SK-N-SH (cell line): ENCODE measurements around the gene C6orf89. TPM values are rescaled to one million over a fixed set of nuclear protein-coding genes. Genes with fewer than 3 reads are reported as not detected.

Experiments
- CTCF ChIA-PET: fragments of 300-600, 350-600 bp; formaldehyde crosslinking; extraction: SDS; loops from one replicate; lab custom pipeline; 2021; lab: Yijun Ruan, JAX
- POLR2A ChIA-PET: fragments of 350-600 bp; sonication (Branson Sonifier 250); formaldehyde crosslinking; extraction: SDS; loops from one replicate; lab custom pipeline; 2020; ENCODE audit warnings: antibody characterized with exemption, inconsistent platforms; lab: Yijun Ruan, JAX
- DNase-seq: peaks from one replicate; pipeline ENCODE4 v3.0.0; 2012
- H2AFZ ChIP-seq: fragments of 200-600 bp; sonication (generic); 2 replicates; pipeline ENCODE4 v1.8.1; 2016; ENCODE audit warnings: antibody characterized with exemption, mild to moderate bottlenecking, low read depth
- H3F3A ChIP-seq: fragments of 200-600 bp; sonication (generic); replicated peaks from 2 replicates; pipeline ENCODE3; 2016; ENCODE audit warnings: antibody characterized with exemption, mild to moderate bottlenecking; ENCODE audit not compliant: insufficient read depth
- H3K27ac ChIP-seq, 2 experiments: fragments of 200-500 bp in 1 of 2; fragments of 200-600 bp in 1 of 2; sonication (Bioruptor generic) in 1 of 2; sonication (generic), shearing (Covaris generic) in 1 of 2; 2 replicates each; pipeline versions ENCODE4 v1.5.1 to v1.6.1; 2014 to 2016; ENCODE audit warnings: low read depth in 2 of 2, inconsistent platforms in 1 of 2, low read length in 1 of 2, mild to moderate bottlenecking in 1 of 2, mixed read lengths in 1 of 2
- H3K27me3 ChIP-seq: fragments of 200-600 bp; sonication (generic), shearing (Covaris generic); 2 replicates; pipeline ENCODE4 v1.6.1; 2016; ENCODE audit warnings: mixed run types; ENCODE audit not compliant: insufficient read depth
- H3K36me3 ChIP-seq, 2 experiments: fragments of 200-500 bp in 1 of 2; fragments of 200-600 bp in 1 of 2; sonication (Bioruptor generic) in 1 of 2; sonication (generic) in 1 of 2; replicated peaks in 1 of 2; 2 replicates each; pipeline versions ENCODE3 to v1.5.1; 2014 to 2016; ENCODE audit warnings: low read length in 1 of 2, mild to moderate bottlenecking in 1 of 2; ENCODE audit not compliant: insufficient read depth in 2 of 2, control insufficient read depth in 1 of 2
- H3K4me1 ChIP-seq, 2 experiments: fragments of 200-500 bp in 1 of 2; fragments of 200-600 bp in 1 of 2; sonication (Bioruptor generic) in 1 of 2; sonication (generic), shearing (Covaris generic) in 1 of 2; 2 replicates each; pipeline versions ENCODE4 v1.5.1 to v1.6.1; 2014 to 2016; ENCODE audit warnings: low read depth in 1 of 2, low read length in 1 of 2, mixed run types in 1 of 2; ENCODE audit not compliant: insufficient read depth in 2 of 2, control insufficient read depth in 1 of 2
- H3K4me2 ChIP-seq: fragments of 200-600 bp; sonication (generic), shearing (Covaris generic); 2 replicates; pipeline ENCODE4 v1.6.1; 2017; ENCODE audit warnings: mixed run types
- H3K4me3 ChIP-seq, 2 experiments: fragments of 200-500 bp in 1 of 2; fragments of 200-600 bp in 1 of 2; sonication (Bioruptor generic) in 1 of 2; sonication (generic), shearing (Covaris generic) in 1 of 2; 2 replicates each; pipeline versions ENCODE4 v1.5.1 to v1.8.1; 2014 to 2016; ENCODE audit warnings: low read depth in 2 of 2, inconsistent platforms in 1 of 2, low read length in 1 of 2, mild to moderate bottlenecking in 1 of 2, mixed read lengths in 1 of 2, moderate library complexity in 1 of 2
- H3K79me2 ChIP-seq: fragments of 200-600 bp; sonication (generic); 2 replicates; pipeline ENCODE4 v1.8.1; 2017; ENCODE audit warnings: mild to moderate bottlenecking; ENCODE audit not compliant: insufficient read depth
- H3K9ac ChIP-seq: fragments of 200-600 bp; sonication (generic); 2 replicates; pipeline ENCODE4 v1.6.1; 2017; ENCODE audit warnings: mixed run types
- H3K9me2 ChIP-seq: fragments of 200-600 bp; sonication (generic); 2 replicates; pipeline ENCODE4 v1.6.1; 2017; ENCODE audit warnings: mixed run types
- H3K9me3 ChIP-seq: fragments of 200-600 bp; sonication (generic); 2 replicates; pipeline ENCODE4 v1.6.1; 2017; ENCODE audit warnings: mixed run types, mild to moderate bottlenecking, moderate library complexity
- H4K20me1 ChIP-seq: fragments of 200-600 bp; sonication (generic); 2 replicates; pipeline ENCODE4 v1.6.1; 2017; ENCODE audit warnings: mild to moderate bottlenecking, mixed run types; ENCODE audit not compliant: insufficient read depth
- ELF1 ChIP-seq: IDR thresholded peaks from 2 replicates; pipeline ENCODE4 v1.4.0; 2012
- EZH2phosphoT487 ChIP-seq: fragments of 200-600 bp; sonication (generic); IDR thresholded peaks from 2 replicates; pipeline ENCODE4 v1.6.1; 2017; ENCODE audit warnings: low read depth, mixed run types, mild to moderate bottlenecking, antibody characterized with exemption, moderate library complexity, borderline replicate concordance
- FOSL2 ChIP-seq: IDR thresholded peaks from 2 replicates; pipeline ENCODE4 v1.4.0; 2012; ENCODE audit warnings: low read depth, mild to moderate bottlenecking, moderate library complexity, borderline replicate concordance
- MEF2A ChIP-seq: IDR thresholded peaks from 2 replicates; pipeline ENCODE4 v1.4.0; 2012; ENCODE audit warnings: low read depth, borderline replicate concordance
- NFIC ChIP-seq: IDR thresholded peaks from 2 replicates; pipeline ENCODE4 v1.4.0; 2012; ENCODE audit warnings: borderline replicate concordance
- POLR2AphosphoS5 ChIP-seq: IDR thresholded peaks from 2 replicates; pipeline ENCODE4 v1.6.1; 2012; ENCODE audit warnings: low read depth, low read length
- RCOR1 ChIP-seq: fragments of 150-350 bp; IDR thresholded peaks from 2 replicates; pipeline ENCODE4 v1.6.1; 2017; ENCODE audit warnings: antibody characterized with exemption, low read length
- TAF1 ChIP-seq: IDR thresholded peaks from 2 replicates; pipeline ENCODE4 v1.6.1; 2012; ENCODE audit warnings: low read depth, mild to moderate bottlenecking, low read length, moderate library complexity, borderline replicate concordance
- YY1 ChIP-seq: IDR thresholded peaks from 2 replicates; pipeline ENCODE4 v1.4.0; 2012; ENCODE audit warnings: low read depth, mild to moderate bottlenecking
- WGBS: methylation state at CpG from one replicate; pipeline ENCODE4 v1.1.6; 2017; ENCODE audit warnings: low lambda C conversion rate; 5-methylcytosine and 5-hydroxymethylcytosine counted together
- polyA plus RNA-seq, 3 experiments: library from polyadenylated mRNA; depleted of rRNA; stranded (reverse); fragments of >200 nt; gene quantifications; 2 replicates each; pipeline ENCODE4 v1.2.3, GENCODE V29; 2012
- TF ChIP-seq, protein P1 (sequence below): IDR thresholded peaks from 2 replicates; pipeline ENCODE4 v1.6.1; 2012; ENCODE audit warnings: mild to moderate bottlenecking, low read depth, low read length, moderate library complexity
- TF ChIP-seq, protein P2 (sequence below): IDR thresholded peaks from 2 replicates; pipeline ENCODE4 v1.4.0; 2012; ENCODE audit warnings: low read depth, borderline replicate concordance
- TF ChIP-seq, protein P3 (sequence below): fragments of 150-350 bp; IDR thresholded peaks from 2 replicates; pipeline ENCODE4 v1.6.1; 2016; ENCODE audit warnings: mild to moderate bottlenecking, low read depth, low read length
- TF ChIP-seq, protein P4 (sequence below): IDR thresholded peaks from 2 replicates; pipeline ENCODE4; 2012
- TF ChIP-seq, protein P5 (sequence below): IDR thresholded peaks from 2 replicates; pipeline ENCODE4 v1.4.0; 2012; ENCODE audit warnings: low read depth, borderline replicate concordance

The C6orf89 gene
- polyA plus RNA-seq, 1 of the 3 experiments (the other 2 are of a cell fraction) = 20.4 TPM

DNA sequence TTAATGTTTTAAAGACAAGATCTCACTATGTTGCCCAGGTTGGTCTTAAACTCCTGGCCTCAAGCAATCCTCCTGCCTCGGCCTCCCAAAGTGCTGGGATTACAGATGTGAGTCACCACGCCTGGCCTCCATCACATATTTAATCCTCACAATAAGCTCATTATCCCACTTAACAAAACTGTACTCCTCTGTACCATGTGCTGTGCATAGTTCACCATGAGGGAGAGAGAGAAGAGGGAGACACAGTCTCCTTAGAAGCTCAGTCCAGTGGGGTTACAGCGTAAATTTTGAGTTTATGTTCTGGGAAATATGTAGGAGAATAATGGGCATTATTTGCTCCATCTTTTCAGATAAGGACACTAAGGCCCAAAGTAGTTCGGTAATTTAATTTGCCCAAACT, 38.6 kb upstream of the C6orf89 start:
- CTCF ChIA-PET = interaction anchor here (0.7 to 7.2 kb wide), 4 partner anchors 12 to 171 kb away, joined by 3 to 200 read pairs (median 6); no protein-coding TSS in a partner anchor
- Histone ChIP-seq H3K4me3 (no peak overlapping the region), H3K27me3 (no peaks in the 10 kb centered on the region), H3K27ac (no peak overlapping the region), H3K79me2 (no peaks in the 10 kb centered on the region), H3F3A (no peaks in the 10 kb centered on the region), H3K9ac (no peak overlapping the region), H3K36me3 (peaks cover 0 to 9% of the 10 kb centered on the region in 2 experiments), H4K20me1 (no peaks in the 10 kb centered on the region), H3K9me2 (no peaks in the 10 kb centered on the region), H3K9me3 (no peaks in the 10 kb centered on the region), H3K4me2 (no peak overlapping the region), H2AFZ (no peak overlapping the region), H3K4me1 (peaks cover 0 to 27% of the 10 kb centered on the region in 2 experiments; a peak in 1 of 4 replicates)
- TF ChIP-seq EZH2phosphoT487 (no peak), NFIC (no peak), FOSL2 (no peak), RCOR1 (no peak), YY1 (no peak), ELF1 (no peak), POLR2AphosphoS5 (no peak), TAF1 (no peak), MEF2A (no peak)
- TF ChIP-seq, protein P1, sequence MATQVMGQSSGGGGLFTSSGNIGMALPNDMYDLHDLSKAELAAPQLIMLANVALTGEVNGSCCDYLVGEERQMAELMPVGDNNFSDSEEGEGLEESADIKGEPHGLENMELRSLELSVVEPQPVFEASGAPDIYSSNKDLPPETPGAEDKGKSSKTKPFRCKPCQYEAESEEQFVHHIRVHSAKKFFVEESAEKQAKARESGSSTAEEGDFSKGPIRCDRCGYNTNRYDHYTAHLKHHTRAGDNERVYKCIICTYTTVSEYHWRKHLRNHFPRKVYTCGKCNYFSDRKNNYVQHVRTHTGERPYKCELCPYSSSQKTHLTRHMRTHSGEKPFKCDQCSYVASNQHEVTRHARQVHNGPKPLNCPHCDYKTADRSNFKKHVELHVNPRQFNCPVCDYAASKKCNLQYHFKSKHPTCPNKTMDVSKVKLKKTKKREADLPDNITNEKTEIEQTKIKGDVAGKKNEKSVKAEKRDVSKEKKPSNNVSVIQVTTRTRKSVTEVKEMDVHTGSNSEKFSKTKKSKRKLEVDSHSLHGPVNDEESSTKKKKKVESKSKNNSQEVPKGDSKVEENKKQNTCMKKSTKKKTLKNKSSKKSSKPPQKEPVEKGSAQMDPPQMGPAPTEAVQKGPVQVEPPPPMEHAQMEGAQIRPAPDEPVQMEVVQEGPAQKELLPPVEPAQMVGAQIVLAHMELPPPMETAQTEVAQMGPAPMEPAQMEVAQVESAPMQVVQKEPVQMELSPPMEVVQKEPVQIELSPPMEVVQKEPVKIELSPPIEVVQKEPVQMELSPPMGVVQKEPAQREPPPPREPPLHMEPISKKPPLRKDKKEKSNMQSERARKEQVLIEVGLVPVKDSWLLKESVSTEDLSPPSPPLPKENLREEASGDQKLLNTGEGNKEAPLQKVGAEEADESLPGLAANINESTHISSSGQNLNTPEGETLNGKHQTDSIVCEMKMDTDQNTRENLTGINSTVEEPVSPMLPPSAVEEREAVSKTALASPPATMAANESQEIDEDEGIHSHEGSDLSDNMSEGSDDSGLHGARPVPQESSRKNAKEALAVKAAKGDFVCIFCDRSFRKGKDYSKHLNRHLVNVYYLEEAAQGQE = no peak
- TF ChIP-seq, protein P2, sequence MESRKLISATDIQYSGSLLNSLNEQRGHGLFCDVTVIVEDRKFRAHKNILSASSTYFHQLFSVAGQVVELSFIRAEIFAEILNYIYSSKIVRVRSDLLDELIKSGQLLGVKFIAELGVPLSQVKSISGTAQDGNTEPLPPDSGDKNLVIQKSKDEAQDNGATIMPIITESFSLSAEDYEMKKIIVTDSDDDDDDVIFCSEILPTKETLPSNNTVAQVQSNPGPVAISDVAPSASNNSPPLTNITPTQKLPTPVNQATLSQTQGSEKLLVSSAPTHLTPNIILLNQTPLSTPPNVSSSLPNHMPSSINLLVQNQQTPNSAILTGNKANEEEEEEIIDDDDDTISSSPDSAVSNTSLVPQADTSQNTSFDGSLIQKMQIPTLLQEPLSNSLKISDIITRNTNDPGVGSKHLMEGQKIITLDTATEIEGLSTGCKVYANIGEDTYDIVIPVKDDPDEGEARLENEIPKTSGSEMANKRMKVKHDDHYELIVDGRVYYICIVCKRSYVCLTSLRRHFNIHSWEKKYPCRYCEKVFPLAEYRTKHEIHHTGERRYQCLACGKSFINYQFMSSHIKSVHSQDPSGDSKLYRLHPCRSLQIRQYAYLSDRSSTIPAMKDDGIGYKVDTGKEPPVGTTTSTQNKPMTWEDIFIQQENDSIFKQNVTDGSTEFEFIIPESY = no peak
- TF ChIP-seq, protein P3, sequence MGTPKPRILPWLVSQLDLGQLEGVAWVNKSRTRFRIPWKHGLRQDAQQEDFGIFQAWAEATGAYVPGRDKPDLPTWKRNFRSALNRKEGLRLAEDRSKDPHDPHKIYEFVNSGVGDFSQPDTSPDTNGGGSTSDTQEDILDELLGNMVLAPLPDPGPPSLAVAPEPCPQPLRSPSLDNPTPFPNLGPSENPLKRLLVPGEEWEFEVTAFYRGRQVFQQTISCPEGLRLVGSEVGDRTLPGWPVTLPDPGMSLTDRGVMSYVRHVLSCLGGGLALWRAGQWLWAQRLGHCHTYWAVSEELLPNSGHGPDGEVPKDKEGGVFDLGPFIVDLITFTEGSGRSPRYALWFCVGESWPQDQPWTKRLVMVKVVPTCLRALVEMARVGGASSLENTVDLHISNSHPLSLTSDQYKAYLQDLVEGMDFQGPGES = no peak
- TF ChIP-seq, protein P4, sequence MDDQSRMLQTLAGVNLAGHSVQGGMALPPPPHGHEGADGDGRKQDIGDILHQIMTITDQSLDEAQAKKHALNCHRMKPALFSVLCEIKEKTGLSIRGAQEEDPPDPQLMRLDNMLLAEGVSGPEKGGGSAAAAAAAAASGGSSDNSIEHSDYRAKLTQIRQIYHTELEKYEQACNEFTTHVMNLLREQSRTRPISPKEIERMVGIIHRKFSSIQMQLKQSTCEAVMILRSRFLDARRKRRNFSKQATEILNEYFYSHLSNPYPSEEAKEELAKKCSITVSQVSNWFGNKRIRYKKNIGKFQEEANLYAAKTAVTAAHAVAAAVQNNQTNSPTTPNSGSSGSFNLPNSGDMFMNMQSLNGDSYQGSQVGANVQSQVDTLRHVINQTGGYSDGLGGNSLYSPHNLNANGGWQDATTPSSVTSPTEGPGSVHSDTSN = no peak
- TF ChIP-seq, protein P5, sequence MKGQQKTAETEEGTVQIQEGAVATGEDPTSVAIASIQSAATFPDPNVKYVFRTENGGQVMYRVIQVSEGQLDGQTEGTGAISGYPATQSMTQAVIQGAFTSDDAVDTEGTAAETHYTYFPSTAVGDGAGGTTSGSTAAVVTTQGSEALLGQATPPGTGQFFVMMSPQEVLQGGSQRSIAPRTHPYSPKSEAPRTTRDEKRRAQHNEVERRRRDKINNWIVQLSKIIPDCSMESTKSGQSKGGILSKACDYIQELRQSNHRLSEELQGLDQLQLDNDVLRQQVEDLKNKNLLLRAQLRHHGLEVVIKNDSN = no peak
- POLR2A ChIA-PET = no interaction called here
- no peak for DNase-seq
- 97% methylated on average over 4 of the region's 4 CpGs for WGBS
